HG03196 (cell line): ENCODE results near the gene ZFP14.
"Not testable (repeated sequence)": the region's sequence is repeated elsewhere in the genome, so short reads cannot be mapped to it uniquely, and the experiment has no call there.

ENCODE experiments used
- ATAC-seq: cut with Tn5 transposase; IDR thresholded peaks from one replicate; pipeline ENCODE4 v1.9.1; 2021; ENCODE audit not compliant: unreplicated experiment

Gene ZFP14

DNA sequence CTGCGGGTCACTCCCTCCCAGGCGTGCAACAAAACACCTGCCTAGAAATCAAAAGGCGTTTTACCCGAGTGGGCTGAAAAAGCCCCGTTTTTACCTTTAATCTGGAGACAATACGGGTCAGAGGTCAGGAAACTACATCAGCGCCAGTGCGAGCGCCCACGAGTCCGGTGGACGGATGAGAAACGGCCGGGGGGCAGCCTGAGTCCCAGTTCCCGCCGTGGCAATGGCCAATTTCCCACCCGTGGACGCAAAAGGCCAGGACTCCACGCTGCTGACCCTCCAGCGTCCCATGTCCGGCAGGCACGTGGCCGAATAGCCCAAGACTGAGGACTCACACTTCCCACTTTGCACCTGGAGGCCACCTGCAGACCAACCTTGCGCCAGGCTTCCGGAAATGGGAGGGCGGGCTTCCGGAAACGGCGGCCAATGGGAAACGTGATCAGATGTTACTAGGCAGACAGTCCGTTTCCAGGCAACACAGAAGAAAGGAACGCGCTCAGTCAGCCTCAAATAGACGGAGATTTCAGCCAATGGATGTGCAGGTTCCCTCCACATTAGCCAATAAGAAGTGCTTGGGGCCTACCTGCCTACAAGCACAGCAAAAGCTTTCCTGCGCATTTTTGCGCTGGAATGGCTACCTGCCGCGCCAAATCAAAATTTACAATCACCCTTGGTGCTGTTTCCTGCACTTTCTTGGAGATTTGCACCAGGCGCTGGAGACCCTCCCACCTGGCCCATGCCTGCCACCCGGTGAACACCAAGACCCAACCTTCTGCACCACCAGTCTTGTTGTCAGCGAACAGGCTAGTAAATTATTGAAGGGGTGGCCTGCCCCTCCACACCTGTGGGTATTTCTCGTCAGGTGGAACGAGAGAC, 47.4 kb downstream of the ZFP14 start:
- ATAC-seq, result no peak

DNA sequence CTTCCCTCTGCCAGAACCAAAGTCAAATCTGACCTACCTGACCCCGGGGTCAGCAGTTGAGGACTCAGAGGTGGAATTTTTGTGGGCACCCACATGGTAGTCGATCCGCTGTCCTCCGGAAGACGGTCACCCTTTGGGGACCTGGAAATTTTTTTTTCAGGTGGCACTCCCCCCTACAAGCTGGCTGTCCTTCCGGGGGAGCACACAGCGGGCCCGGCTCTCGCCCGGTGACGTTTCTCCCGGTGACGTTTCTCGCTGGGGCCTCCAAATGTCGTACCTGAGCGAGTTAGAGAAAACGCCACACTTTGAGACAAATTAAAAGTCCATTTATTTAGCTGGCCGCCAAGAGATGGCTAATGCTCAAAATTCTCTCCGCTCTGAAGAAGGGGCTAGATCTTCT, 48.8 kb downstream of the ZFP14 start:
- no peak for ATAC-seq

DNA sequence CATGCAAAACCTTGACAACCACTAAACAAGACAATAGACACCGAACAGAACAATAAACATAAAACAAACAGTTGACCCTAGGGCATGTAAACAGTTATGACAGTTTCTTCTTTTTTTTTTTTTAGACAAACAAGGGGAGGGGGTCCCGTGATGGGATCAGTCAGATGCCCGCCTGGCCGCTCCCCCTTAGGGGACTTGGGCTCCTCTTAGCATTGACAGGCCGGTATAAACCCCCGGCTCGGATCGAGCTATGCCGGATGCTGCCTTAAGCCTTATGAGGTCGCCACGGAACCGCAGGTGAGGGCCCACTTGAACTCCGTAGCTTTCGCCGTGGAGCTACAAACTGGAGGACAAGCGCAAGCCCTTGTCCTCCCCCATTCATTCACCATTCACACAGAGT, 49.5 kb downstream of the ZFP14 start:
- not testable (repeated sequence) for ATAC-seq

DNA sequence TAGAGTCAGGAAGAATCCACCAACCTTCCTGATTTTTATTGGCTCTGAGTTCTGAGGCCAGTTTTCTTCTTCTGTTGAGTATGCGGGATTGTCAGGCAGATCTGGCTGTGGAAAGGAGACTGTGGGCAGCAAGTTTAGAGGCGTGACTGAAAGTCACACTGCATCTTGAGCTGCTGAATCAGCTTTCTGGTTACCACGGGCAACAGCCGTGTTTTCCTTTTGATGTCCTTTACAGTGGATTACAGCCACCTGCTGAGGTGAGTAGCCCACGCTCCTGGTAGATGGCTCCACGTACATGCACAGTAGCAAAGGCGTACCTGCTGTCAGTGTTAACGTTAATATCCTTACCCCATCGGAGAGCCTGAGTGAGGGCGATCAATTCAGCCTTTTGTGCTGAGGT, 52.4 kb downstream of the ZFP14 start:
- not testable (repeated sequence) for ATAC-seq

DNA sequence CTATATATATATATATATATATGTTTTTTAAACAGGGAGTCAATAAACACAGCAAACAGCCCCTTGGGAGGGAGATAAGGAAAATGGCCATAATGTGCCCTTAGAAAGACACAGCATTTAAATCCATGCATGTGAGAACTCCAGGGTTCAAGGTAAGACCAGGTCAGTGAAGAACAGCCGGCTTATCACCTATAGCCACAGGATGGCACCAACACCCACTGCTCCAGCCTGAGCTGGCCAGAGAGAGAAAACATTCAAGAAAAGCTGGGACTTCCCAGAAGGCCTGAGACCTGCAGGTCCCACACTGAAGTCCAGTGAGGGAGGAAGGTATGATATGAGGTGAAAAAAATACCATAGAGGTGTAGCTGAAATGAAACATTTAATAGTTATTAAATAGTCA, 63.8 kb downstream of the ZFP14 start:
- not testable (repeated sequence) for ATAC-seq

DNA sequence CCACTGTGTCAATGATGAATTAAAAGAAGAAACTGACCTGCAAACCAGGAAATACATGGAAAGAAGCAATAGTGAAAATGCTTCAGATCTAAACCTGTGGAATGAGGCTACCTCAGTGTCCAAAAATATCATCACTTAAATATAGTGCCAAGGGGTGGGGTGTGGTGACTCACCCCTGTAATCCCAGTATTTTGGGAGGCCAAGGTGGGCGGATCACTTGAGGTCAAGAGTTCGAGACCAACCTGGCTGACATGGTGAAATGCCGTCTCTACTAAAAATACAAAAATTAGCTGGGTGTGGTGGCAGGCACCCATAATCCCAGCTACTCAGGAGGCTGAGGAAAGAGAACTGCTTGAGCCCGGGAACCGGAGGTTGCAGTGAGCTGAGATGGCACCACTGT, 64.9 kb downstream of the ZFP14 start:
- ATAC-seq, result not testable (repeated sequence)

DNA sequence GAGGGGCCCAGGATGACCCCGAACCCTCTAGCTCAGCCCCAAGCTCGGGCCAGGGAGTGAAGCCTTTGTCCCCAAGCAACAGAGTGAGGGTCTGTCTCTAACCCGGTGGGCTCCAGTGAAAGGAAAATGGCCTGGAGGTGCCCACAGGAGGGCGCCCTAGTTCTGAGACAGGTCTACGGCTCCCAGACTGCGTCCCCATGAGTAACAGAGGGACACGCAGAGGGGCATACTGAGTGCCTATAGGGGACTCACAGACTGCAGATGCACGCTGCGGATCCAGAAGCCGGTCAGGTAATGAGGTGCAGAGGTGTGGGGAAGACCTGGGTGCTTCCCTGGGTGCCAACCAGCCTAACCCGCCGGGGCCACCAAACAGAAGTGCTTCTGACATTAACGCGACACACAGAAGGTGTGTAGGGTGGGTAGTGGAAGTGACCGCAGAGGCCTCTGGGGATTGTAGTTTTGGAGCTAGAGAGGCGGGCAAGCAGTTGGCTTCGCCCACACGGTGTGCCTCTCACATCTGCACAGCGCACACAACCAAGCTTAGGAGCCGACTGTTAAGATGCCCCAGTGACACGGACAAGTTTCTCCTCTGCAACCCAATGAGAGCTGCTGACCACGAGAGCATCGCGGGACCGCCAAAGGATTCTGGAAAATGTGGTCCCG, 67.8 kb downstream of the ZFP14 start:
- ATAC-seq, result not testable (repeated sequence)

DNA sequence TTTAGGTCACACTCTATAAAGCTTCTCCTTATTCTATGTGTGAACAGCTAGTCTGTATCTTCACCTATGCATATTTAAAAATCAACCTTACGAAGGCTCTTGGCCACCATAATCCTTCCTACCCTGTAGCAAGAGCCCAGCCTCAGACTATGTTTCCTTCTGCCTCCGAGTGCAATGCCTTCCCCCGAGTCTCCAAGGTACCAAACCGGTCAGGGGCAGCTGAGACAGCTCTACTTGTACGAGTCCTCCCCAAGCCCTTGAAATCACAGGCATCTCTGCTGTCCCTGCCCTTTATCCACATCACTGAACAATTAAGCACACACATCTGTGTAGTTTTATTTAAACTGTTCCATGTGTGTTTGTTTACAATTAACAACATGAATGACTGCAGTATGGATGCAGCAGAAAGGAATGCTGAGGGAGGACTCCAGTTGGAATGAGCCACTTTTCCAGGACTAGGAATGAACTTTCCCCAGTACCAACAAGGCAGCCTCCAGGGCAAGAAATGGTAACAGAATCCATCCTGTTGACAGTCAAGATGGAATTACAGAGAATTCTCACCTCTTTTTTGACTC, 68.5 kb downstream of the ZFP14 start:
- ATAC-seq, result not testable (repeated sequence)

DNA sequence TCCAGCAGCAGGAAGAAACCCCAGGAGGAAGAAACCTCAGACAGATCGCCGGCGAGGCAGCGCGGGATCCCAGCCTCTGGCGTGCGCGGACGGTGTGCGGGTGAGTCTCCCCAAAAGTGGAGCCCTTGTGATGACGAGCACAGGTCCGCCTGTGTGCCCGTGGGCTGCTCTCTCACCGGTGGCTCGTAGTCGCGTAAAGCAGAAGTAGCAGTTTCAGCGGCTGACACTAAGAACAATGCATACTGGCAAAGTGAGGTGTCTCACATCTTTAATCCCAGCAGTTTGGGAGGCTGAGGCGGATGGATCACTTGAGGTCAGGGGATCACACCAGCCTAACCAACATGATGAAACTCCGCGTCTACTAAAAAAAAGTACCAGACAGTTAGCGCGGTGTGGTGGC, 69.2 kb downstream of the ZFP14 start:
- ATAC-seq, result not testable (repeated sequence)

DNA sequence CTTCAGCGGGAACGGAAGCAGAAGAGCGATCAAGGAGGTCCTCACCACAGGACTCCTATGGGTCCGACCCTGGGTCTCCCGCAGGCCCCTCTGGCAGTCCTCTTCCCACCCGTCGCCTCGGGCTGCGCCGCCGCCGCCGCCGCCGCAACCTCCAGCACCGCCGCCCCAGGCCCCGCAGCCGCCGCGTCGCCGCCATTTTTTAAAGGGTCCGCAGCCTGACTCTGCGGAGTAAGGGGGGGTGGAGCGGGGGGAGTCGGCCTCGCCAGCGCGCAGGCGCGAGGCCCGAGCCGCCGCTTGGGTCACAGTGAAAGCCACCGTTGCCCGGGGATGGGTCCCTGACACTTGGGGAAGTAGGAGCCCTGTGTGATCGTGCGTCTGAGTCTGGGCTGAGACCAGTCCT, 69.7 kb downstream of the ZFP14 start:
- ATAC-seq, result not testable (repeated sequence)

DNA sequence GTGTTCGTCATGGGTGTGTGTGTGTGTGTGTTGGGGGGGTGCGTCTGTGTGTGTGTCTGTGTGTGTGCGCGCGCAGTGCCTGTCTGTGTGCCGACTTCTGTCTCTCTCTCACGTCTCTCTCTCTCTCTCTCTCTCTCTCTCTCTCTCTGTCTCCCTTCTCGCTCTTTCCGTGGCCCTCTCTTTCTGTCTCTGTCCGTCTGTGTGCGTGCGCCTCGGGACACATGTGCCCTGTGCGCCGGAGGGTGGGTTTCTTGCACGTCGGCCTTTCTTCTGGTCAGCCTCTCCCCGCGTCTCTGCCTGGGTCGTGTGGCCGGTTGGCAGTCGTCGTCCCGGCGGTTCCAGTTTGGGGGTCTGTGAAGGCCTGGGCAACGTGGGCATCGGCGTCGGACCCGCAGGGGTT, 86.7 kb downstream of the ZFP14 start:
- not testable (repeated sequence) for ATAC-seq
